ENCODE results near the gene TP53I3.
A peak's percentile ranks its signal among the peaks of the same experiment; 100 is the strongest.
"Not testable (repeated sequence)": the region's sequence is repeated elsewhere in the genome, so short reads cannot be mapped to it uniquely, and the experiment has no call there.

TP53I3 gene

GRCh38 chr2:24100732-24101131 lies 16.1 kb upstream of the TP53I3 start:
- DNase-seq (ENCODE audit: low read depth) = not testable (repeated sequence)

GRCh38 chr2:24095171-24095677 lies 10.6 kb upstream of the TP53I3 start:
- DNase-seq (ENCODE audit: low read depth) = not testable (repeated sequence)

DNA sequence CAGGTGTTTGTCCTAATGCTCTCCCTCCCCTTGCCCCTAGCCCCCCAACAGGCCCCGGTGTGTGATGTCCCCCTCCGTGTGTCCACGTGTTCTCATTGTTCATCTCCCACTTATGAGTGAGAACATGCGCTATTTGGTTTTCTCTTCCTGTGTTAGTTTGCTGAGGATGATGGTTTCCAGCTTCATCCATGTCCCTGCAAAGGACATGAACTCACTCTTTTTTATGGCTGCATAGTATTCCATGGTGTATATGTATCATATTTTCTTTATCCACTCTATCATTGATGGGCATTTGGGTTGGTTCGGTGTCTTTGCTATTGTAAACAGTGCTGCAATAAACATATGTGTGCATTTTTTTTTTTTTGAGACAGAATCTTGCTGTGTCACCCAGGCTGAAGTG lies 8.6 kb upstream of the TP53I3 start:
- DNase-seq (ENCODE audit: low read depth) = not testable (repeated sequence)

GRCh38 chr2:24088821-24089359 lies 4.3 kb upstream of the TP53I3 start:
- no peak for DNase-seq (ENCODE audit: low read depth)

GRCh38 chr2:24087032-24087431 lies 2.4 kb upstream of the TP53I3 start:
- DNase-seq (ENCODE audit: low read depth) = no peak

DNA sequence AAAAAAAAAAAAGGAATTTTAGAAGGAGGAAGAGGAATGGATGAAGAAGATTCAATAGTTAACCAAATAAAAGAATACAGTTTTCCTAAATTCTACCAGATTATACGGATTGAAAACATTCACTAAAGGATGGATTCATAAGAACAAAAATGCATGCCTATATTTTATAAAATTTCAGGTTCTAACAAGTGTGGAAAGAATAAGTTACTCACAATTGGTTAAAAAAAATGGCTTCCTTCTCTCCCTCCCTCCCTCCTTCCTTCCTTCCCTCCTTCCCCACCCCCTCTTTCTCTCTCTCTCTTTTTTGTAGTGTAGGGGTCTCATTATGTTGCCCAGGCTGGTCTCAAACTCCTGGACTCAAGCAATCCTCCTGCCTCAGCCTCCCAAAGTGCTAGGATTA lies 1.6 kb upstream of the TP53I3 start:
- no peak for DNase-seq (ENCODE audit: low read depth)

GRCh38 chr2:24085200-24085489 lies 511 bp upstream of the TP53I3 start:
- no peak for DNase-seq (ENCODE audit: low read depth)

DNA sequence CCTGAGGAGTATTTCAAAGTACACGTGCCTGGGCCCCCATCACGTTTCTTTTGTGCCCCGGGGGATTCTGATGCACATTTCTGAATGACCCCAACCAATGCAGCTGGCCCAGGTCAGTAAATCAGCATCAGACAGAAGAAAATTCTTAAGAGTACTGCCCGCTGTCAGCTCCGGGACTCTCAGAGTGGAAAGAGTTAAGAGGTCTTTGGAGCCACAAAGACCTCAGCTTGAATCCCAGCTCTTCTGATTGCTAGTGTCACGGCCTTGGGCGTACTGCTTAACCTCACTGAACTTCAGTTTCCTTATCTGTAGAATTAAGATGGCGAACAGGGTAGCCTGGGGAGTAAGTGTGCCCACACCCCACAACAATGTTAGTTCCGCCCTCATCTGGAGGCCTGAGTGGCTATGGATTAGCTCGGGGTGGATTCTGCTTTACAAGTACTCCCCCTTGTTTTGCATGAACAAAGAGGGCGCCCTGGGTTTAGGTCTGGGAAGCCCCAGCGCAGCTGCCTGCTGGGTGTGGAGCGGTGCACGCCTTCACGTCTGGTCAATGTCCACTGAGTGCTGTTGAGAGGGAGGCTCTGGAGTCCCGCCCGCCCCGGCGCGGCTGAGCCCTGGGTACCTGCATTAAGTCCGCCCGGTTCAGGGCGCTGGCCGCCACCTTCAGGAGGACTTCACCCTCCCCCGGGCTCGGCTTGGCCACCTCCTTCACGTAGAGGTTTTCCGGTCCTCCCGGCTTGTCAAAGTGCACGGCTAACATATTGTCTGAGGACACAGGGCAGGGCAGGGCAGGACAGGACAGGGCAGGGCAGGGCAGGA lies 858 bp downstream of the TP53I3 start:
- peak; percentile 56 for DNase-seq (ENCODE audit: low read depth)

GRCh38 chr2:24082787-24083566 lies 1.7 kb downstream of the TP53I3 start:
- no peak for DNase-seq (ENCODE audit: low read depth)

GRCh38 chr2:24080701-24081100 lies 3.9 kb downstream of the TP53I3 start:
- DNase-seq (ENCODE audit: low read depth) = no peak

GRCh38 chr2:24077879-24078278 lies 6.8 kb downstream of the TP53I3 start:
- DNase-seq (ENCODE audit: low read depth) = no peak

DNA sequence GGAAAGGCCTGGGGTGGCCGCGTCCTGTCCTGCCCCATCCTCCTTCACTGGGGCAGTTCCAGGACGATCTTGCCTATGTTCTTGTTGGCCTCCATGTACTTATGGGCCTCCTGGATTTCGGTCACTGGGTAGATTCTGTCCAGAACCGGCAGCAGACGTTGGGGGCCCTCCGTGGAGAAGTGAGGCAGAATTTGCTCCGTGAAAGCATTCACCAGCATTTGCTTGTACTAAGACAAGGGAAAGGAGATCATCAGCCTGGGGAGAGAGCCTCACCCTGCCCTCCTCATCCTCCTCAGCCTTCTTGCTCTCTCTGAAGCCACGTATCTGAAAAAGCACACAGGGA lies 7.1 kb downstream of the TP53I3 start:
- DNase-seq (ENCODE audit: low read depth) = no peak

- no peak for DNase-seq (ENCODE audit: low read depth)
These were observed 7.6 kb downstream of the TP53I3 start for GRCh38 chr2:24076849-24077534.

DNA sequence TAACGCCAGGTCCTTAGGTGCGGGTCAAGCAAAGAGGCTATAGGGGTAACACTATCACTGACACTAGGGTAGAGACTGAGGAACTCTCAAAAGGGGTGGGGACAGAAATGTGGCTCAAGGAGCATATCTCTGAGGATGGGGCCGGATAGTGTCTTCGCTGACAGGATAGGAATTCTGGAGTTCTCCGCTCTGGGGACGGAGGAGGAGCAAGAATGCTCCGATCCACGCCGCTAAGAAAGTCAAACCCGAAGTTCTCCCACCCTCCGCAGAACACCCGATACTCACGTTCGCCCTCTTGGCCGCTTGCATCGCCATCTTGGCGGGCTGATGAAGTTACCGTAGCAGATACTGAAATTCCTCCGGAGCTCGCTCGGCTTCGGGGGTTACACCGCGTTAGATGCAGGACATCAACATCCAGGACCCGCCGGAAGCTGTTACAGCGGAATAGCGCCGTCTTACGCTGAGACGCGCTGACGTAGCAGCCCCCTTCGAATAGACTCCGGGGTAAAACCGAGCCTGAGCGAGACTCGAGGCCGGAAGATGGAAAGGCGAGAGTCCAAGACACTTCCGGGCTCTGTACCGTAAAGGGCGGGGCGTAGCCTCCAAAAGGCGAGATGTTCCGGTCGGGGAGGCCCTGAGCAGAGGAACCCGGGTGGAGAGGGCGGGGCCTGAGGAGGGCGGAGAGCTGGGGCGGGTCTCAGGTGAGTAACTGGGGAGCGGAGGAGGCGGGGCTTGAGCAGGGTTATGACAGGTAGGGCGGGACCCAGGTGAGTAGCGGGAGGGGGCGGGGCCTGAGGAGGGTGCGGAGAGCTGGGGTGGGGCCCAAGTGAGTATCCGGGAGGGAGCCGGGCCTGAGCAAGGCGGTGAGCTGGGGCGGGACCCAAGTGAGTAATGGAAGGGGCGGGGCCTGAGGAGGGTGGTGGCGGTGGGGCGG lies 8.5 kb downstream of the TP53I3 start, which contains the start of gene SF3B6:
SF3B6 (minus strand) TSS at position 412 of the 934 bp plus-strand sequence; CDS start at position 315, 97 bp downstream.
- peak; percentile 95 for DNase-seq (ENCODE audit: low read depth)

GRCh38 chr2:24075259-24075658 lies 9.4 kb downstream of the TP53I3 start:
- no peak for DNase-seq (ENCODE audit: low read depth)

GRCh38 chr2:24073816-24074215 lies 10.8 kb downstream of the TP53I3 start:
- DNase-seq (ENCODE audit: low read depth) = no peak

- DNase-seq (ENCODE audit: low read depth) = no peak
These were observed 12.4 kb downstream of the TP53I3 start for GRCh38 chr2:24072259-24072658.

DNA sequence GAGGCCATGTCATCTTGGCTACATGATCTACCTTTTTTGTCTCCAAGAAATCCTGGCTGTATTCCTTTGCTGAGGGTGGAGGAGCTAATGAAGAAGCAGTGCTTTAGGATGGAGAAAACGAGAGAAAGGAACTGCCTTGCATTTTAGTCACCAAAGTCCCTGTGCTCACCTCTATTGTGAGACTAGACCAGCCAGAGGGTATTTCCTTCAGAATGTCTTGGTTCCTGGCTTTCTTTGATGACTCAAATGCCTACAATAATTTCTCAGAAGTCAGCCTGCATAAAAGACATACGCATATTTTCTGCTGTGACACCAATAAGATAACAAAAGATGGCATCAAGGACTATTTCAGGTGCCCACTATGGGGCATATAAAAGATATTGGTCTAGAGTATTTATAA lies 19.3 kb downstream of the TP53I3 start:
- no peak for DNase-seq (ENCODE audit: low read depth)

DNA sequence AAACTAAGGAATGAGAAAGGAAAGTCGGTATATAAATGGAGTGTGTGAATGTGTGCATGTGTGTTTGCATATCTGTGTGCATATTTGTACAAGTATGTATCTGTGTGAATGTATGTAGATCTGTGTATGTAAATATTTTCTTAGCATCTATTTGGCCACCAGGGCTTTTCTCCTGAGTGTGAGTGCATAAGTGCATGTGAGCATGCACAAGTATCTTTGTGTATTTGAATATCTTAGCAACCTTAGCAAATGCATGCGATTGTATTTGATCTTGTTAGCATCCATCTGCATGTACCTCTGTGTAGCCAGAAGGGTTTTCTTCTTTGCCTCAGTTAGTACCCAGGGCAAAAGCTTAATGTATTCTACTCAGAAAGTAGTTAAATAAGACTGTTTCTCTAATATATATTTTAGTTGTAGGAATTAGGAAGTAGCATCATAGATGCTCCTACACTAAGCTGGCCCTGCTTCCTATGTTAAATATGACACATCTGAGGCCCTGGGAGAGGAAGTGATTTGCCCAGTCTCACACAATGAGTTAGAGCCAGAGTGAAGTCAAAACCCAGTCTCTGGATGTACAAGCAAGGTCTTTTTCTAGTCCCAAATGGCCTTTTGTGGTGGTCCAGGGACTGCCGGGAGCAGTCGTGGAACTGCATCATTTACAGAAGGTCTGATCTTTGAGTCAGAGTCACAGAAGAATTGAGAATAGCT lies 25.9 kb downstream of the TP53I3 start:
- DNase-seq (ENCODE audit: low read depth) = no peak

- DNase-seq (ENCODE audit: low read depth) = no peak
These were observed 28.9 kb downstream of the TP53I3 start for GRCh38 chr2:24055750-24056149.
